GM13976 (cell line): Measurements from ENCODE around the gene EDN1.

Experiments used
- DNase-seq: peaks from one replicate; pipeline ENCODE4 v3.0.0; 2012; ENCODE audit warnings: low spot score
- in situ Hi-C: fragments of 300-500 bp; cut with MboI; formaldehyde crosslinking; loops from one replicate; pipeline ENCODE4 v1.12.0; 2022; ENCODE audit warnings: low sequenced_read_pairs, mixed read lengths, inconsistent platforms; ENCODE audit not compliant: unreplicated experiment
- TF ChIP-seq, protein P1 (sequence below): IDR thresholded peaks from 2 replicates; pipeline ENCODE4 v1.5.1; 2012; ENCODE audit warnings: borderline replicate concordance, mild to moderate bottlenecking; ENCODE audit not compliant: insufficient read depth; ENCODE audit errors: extremely low read depth, missing control alignments, control extremely low read depth

EDN1 gene

GRCh38 chr6:12249541-12250382, 40.4 kb upstream of the EDN1 start:
- in situ Hi-C loops, result no loop called here
- DNase-seq, result no peak
- TF ChIP-seq, protein P1, sequence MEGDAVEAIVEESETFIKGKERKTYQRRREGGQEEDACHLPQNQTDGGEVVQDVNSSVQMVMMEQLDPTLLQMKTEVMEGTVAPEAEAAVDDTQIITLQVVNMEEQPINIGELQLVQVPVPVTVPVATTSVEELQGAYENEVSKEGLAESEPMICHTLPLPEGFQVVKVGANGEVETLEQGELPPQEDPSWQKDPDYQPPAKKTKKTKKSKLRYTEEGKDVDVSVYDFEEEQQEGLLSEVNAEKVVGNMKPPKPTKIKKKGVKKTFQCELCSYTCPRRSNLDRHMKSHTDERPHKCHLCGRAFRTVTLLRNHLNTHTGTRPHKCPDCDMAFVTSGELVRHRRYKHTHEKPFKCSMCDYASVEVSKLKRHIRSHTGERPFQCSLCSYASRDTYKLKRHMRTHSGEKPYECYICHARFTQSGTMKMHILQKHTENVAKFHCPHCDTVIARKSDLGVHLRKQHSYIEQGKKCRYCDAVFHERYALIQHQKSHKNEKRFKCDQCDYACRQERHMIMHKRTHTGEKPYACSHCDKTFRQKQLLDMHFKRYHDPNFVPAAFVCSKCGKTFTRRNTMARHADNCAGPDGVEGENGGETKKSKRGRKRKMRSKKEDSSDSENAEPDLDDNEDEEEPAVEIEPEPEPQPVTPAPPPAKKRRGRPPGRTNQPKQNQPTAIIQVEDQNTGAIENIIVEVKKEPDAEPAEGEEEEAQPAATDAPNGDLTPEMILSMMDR, result no peak

DNA sequence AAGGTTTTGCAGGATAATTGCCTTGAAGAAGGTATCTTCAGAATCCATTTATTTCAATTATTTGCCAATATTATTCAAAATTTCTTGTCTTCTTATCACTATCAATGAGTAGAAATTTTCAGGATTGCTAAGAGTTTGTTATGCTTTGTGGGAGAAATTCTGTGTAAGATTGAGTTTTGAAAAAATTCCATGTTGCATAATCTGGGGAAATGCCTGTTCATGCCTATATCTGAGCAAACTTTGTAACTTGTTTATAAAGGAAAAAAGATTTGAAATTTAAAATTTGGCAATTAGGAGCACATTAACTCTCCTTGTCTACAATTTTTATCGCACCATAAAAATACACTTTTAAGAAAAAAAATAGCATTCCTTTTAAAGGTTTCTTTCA, 39.8 kb upstream of the EDN1 start:
- TF ChIP-seq, protein P1, result no peak
- in situ Hi-C loops, result no loop called here
- DNase-seq, result no peak

- in situ Hi-C loops, result no loop called here
- TF ChIP-seq, protein P1, result no peak
- no peak for DNase-seq
These were observed 36.0 kb upstream of the EDN1 start for GRCh38 chr6:12254210-12254609.

GRCh38 chr6:12258191-12258590, 32.0 kb upstream of the EDN1 start:
- in situ Hi-C loops, result no loop called here
- TF ChIP-seq, protein P1, result no peak
- DNase-seq, result no peak

DNA sequence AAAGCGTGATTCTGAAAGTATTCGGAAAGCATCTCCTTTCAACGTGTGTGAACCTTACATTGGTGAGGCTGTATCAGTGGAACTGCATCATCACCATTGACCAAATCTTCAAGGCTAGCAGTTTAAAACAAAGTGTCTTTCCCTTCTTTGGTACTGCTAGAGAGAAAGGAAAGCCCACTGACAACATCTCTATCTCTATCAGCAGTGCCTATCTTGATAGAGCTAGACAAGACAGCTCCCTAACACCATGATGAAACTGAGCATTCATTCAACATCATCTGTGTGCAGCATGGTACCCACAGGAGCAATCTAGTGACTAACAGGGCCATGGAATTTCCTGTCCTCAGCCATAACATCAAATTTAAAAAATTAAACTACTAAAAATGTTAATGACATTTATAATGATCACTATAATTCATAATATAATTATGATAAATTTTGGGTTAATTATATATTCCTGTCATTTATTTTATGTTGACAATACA, 31.5 kb upstream of the EDN1 start:
- TF ChIP-seq, protein P1, result no peak
- in situ Hi-C loops, result no loop called here
- no peak for DNase-seq

- TF ChIP-seq, protein P1, result no peak
- DNase-seq, result no peak
- in situ Hi-C loops, result no loop called here
These were observed 29.6 kb upstream of the EDN1 start for GRCh38 chr6:12260458-12261093.

- no peak for DNase-seq
- TF ChIP-seq, protein P1, result no peak
- in situ Hi-C loops, result no loop called here
These were observed 28.7 kb upstream of the EDN1 start for GRCh38 chr6:12261502-12261901.
